ENCODE results near the gene PPOX.

GRCh38 chr1:161132410-161133219 is 33.6 kb upstream of the PPOX start, which contains the start of gene DEDD:
- peak in 1 of 4 experiments; percentile 20 for TF ChIP-seq CTCF (IDR thresholded peaks at IDR 0.05)
- peak; percentile 54 to 64 for TF ChIP-seq POLR2A (IDR thresholded peaks at IDR 0.05)
